DLD1 (cell line): ENCODE data around the gene CTCFL.
"Not testable (repeated sequence)": the region's sequence is repeated elsewhere in the genome, so short reads cannot be mapped to it uniquely, and the experiment has no call there.

Experiments
- in situ Hi-C: cut with HindIII; loops from 2 replicates; pipeline ENCODE4 v1.10.0; 2017; ENCODE audit warnings: low sequenced_read_pairs

The CTCFL gene

GRCh38 chr20:57488277-57488676 is 36.7 kb downstream of the CTCFL start:
- in situ Hi-C loops, result not testable (repeated sequence)

- in situ Hi-C loops, result no loop called here
Measured at GRCh38 chr20:57485770-57486169, 39.2 kb downstream of the CTCFL start.

- in situ Hi-C loops, result no loop called here
Measured at GRCh38 chr20:57484772-57485171, 40.2 kb downstream of the CTCFL start.

- in situ Hi-C loops, result no loop called here
Measured at GRCh38 chr20:57483287-57484050, 41.5 kb downstream of the CTCFL start.

GRCh38 chr20:57482796-57483195 is 42.1 kb downstream of the CTCFL start:
- in situ Hi-C loops, result no loop called here

GRCh38 chr20:57482148-57482547 is 42.8 kb downstream of the CTCFL start:
- in situ Hi-C loops, result no loop called here

GRCh38 chr20:57481281-57481711 is 43.6 kb downstream of the CTCFL start:
- in situ Hi-C loops, result no loop called here

- in situ Hi-C loops, result no loop called here
Measured at GRCh38 chr20:57480444-57481160, 44.3 kb downstream of the CTCFL start.

- in situ Hi-C loops, result no loop called here
Measured at GRCh38 chr20:57479196-57479595, 45.7 kb downstream of the CTCFL start.

- in situ Hi-C loops, result no loop called here
Measured at GRCh38 chr20:57478176-57478575, 46.8 kb downstream of the CTCFL start.

GRCh38 chr20:57476641-57477461 is 48.1 kb downstream of the CTCFL start:
- in situ Hi-C loops, result no loop called here

GRCh38 chr20:57476084-57476526 is 48.8 kb downstream of the CTCFL start:
- in situ Hi-C loops, result no loop called here

- in situ Hi-C loops, result no loop called here
Measured at GRCh38 chr20:57475388-57476083, 49.4 kb downstream of the CTCFL start.

GRCh38 chr20:57474816-57475215 is 50.1 kb downstream of the CTCFL start:
- in situ Hi-C loops, result no loop called here

GRCh38 chr20:57474205-57474604 is 50.7 kb downstream of the CTCFL start:
- in situ Hi-C loops, result no loop called here

GRCh38 chr20:57473246-57474048 is 51.5 kb downstream of the CTCFL start:
- in situ Hi-C loops, result no loop called here

- in situ Hi-C loops, result not testable (repeated sequence)
Measured at GRCh38 chr20:57472474-57472873, 52.5 kb downstream of the CTCFL start.

- in situ Hi-C loops, result no loop called here
Measured at GRCh38 chr20:57471496-57472372, 53.2 kb downstream of the CTCFL start.
